ENCODE results near the gene RIPOR2.

RIPOR2 gene

DNA sequence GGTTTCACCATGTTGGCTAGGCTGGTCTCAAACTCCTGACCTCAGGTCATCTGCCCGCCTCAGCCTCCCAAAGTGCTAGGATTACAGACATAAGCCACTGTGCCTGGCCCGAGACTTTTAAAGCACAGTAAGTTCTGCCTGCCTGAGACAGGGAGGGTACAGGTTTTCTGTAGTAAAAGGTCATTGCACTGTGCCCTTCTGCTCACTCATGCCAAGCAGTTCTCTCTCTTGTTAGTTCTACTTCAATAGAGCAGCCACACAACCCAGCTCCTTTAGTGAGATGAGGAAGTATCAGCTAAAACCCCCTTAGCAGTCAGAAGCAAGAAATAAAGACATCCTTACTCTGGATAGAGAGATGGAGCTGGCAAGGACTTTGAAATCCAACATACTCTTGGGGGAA is 84.7 kb downstream of the RIPOR2 start:
- in situ Hi-C loops (cut with MboI; ENCODE audit: low sequenced_read_pairs) = loop anchor here (10.0 kb wide), 1 partner anchor 164 kb away; no protein-coding TSS in a partner anchor

DNA sequence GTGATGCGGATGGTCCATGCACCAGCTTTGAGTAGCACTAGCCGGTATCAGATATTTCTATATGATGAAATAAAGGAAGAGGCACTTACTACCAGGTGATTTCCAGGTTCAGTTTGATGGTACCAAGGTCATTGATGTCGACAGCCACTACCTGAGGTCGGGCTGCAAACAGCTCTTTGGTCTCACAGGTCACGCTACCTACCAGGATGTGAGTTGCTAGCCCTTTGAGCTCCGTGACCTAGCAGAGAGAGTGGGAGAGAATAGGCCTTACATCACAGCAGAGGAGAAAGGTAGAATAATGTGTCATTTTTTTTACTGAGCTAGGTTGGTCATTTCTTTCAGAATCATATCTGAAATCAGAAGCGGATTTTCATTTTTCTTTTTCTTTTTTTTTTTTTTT is 86.0 kb downstream of the RIPOR2 start:
- in situ Hi-C loops (cut with MboI; ENCODE audit: low sequenced_read_pairs) = loop anchor here (10.0 kb wide), 1 partner anchor 165 kb away; no protein-coding TSS in a partner anchor

- in situ Hi-C loops (cut with MboI; ENCODE audit: low sequenced_read_pairs) = no loop called here
Observed at GRCh38 chr6:24848461-24848860, 87.3 kb downstream of the RIPOR2 start.

DNA sequence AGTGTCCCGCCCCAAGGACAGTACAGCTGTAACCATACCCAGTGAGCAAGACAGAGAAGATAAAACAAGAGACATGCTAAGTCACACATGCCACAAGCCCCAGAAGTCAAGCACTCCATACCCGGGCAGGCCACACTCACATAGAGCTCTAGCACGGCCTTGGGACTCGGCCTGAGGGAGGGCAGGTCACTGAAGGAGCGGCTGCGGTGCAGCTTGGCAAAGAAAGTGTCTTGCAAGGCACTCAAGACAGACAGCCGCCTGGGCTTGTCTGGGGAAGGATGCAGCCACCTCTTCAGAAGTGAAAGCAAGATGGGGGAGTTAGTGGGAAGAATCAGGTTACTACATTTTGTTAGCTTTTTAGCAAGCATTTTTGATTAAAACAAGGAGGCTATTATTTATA is 88.4 kb downstream of the RIPOR2 start:
- in situ Hi-C loops (cut with MboI; ENCODE audit: low sequenced_read_pairs) = no loop called here

- in situ Hi-C loops (cut with MboI; ENCODE audit: low sequenced_read_pairs) = no loop called here
Observed at GRCh38 chr6:24845578-24845977, 90.2 kb downstream of the RIPOR2 start.

- in situ Hi-C loops (cut with MboI; ENCODE audit: low sequenced_read_pairs) = no loop called here
Observed at GRCh38 chr6:24844903-24845302, 90.9 kb downstream of the RIPOR2 start.

DNA sequence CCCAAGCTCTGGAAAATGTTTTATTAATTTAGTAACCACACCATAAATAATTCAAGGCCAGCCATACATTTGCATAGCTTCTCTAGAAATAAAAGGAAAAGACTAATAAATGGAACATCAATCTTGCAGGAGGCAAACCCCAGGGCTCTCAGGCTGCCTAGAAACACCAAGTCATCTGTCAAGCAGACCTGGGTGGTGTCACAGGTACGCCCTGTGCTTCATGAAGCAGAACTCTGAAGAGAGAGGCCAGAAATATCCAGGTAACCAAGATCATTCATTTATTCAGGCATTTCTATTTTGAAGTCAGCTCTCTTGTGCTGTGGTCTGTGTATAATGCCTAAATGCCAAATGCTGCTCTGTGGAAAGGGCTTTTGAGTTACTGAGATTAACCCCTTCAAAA is 91.7 kb downstream of the RIPOR2 start:
- in situ Hi-C loops (cut with MboI; ENCODE audit: low sequenced_read_pairs) = no loop called here

DNA sequence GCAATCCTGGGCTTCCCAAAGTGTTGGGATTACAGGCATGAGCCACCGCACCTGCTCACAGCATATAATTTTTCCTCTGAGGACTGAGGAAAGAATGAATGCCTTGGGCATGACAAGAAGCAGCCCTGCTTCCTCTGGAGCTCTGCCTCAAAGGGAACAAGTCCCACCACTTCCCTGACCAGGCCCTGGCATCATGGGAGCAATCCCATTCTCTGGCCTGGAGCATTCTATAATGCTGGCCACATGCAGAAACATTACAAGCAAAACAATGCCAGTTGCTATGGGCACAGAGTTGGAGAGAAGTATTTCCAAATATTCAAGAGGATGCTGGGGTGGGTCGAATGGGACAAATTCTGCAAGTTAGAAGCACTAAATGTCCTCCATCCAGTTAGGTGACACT is 95.6 kb downstream of the RIPOR2 start:
- in situ Hi-C loops (cut with MboI; ENCODE audit: low sequenced_read_pairs) = no loop called here

DNA sequence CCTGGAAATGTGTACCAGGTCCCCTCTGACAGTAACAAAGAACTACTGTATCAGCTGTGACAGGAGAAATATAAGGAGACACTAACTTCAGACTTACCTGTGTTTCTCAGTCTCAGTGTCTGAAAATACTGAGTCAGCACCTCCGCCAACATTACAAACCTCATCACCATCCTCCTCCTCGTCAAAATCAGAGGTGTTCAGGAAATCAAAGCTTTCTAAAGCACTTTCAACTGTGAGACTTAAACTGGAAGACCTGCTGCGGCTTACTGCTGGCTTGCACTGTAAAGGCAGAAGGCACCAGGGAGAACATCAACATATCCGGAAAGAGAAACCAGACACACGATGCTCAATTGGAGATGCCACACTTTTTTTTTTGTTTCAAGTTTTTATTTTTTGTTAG is 96.8 kb downstream of the RIPOR2 start:
- in situ Hi-C loops (cut with MboI; ENCODE audit: low sequenced_read_pairs) = no loop called here

GRCh38 chr6:24838081-24838480 is 97.7 kb downstream of the RIPOR2 start:
- in situ Hi-C loops (cut with MboI; ENCODE audit: low sequenced_read_pairs) = no loop called here

GRCh38 chr6:24836109-24836508 is 99.7 kb downstream of the RIPOR2 start:
- in situ Hi-C loops (cut with MboI; ENCODE audit: low sequenced_read_pairs) = no loop called here

DNA sequence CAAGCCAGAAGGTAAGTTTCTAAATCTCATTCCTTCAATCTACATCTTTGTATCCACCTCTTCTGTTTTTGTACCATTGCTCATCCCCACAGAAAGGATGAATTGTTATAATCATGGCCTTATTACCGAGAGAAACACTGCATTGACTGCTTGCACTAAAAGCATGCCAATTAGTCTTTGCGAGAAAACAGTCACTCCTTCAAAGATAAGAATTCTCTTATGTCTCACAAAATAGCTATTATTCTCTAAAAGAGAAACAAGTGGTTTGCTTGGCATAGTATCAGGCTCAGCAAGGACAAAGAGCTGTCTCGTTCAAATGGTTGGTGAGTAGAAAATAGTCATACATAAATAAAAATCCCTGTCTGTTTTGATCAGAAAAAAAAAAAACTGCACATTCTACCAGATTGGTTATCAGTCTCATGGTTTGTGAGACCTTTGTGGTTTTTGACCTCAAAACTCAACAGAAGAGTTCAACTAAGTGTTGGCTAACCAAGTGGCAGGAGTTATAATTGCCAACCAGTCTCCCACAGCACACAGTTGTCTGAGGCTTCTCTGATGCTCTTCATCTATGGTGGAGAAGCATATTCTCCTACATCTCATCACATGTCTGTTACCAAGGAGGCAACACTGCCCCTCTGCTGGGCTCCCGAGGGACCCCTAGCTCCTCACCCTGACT is 101.9 kb downstream of the RIPOR2 start:
- in situ Hi-C loops (cut with MboI; ENCODE audit: low sequenced_read_pairs) = no loop called here

DNA sequence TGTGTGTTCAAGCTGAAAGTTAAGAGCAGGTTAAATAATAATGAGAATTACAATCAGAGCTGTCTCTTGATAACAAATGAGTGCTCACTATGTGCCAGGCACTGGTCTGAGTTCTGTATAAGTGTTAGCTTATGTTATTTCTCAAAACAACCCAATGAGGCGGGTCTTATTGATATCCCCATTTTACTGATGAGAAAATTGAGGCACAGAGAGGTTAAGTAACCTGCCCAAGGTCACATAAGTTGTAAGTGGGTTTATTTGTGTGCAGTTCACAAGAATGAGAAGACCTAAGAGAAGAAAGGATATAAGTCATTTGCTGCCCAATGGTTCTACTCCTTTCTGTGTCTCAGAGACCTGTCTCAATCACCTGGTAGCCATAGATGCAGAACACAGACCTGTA is 103.0 kb downstream of the RIPOR2 start:
- in situ Hi-C loops (cut with MboI; ENCODE audit: low sequenced_read_pairs) = no loop called here

DNA sequence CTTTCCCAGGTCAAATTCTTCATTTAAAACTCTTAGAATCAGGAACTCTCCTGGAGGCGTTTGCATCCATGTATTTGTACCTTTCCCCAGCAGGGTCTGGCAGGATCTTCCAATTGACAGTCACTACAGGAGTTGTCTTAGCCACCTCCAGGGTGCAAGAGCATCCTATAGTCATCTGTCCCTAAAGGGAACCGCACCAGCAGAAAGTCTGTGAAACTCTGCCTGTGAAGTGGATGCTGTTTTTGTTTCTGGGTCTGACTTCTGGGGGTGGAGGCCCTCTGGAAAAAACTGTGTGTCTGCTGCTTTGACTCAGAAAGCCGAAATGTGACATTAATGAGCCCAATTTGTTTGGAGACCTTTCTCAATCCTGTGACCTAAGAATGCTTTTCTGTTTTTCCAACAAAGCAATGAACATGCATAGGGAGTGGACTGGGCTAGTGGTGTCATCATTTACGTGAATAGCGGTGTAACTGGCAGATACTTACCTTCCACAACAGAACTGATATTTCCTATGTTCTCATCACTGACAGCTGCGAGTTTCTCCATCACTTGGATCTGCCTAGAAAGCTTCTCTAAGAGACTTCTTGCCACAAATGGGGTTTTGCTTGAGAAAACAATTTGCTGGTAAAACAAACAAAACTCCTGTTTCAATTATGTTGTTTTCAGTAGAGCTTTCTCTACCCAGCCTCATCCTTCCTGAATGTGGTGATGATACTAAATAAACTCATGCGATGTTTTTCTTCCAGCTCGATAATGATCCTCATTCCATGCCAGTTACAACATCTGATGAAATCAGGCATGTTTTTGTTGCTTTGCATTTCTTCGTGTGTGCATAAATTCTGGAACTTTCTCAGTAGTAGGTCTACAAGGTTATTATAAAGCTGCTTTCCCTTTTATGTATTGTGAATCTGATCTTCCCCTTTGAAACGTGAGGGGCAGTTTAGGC is 103.7 kb downstream of the RIPOR2 start:
- in situ Hi-C loops (cut with MboI; ENCODE audit: low sequenced_read_pairs) = no loop called here

DNA sequence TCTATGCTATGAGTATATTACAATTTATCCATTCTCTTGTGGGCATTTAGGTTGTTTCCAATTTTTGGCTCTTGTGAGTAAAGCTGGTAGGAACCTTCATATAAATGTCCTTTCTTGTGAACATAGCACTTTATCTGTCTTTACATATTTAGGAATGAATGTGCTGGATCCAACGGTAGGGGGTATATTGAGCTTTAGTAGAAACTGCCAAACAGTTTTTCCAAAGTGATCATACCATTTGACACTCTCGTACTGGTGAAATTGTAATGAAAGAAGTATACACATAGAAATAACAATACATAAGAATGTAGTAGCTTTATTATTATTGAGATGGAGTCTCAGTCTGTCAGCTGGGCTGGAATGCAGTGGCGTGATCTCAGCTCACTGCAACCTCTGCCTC is 106.1 kb downstream of the RIPOR2 start:
- in situ Hi-C loops (cut with MboI; ENCODE audit: low sequenced_read_pairs) = no loop called here

- in situ Hi-C loops (cut with MboI; ENCODE audit: low sequenced_read_pairs) = no loop called here
Observed at GRCh38 chr6:24827970-24828369, 107.8 kb downstream of the RIPOR2 start.

DNA sequence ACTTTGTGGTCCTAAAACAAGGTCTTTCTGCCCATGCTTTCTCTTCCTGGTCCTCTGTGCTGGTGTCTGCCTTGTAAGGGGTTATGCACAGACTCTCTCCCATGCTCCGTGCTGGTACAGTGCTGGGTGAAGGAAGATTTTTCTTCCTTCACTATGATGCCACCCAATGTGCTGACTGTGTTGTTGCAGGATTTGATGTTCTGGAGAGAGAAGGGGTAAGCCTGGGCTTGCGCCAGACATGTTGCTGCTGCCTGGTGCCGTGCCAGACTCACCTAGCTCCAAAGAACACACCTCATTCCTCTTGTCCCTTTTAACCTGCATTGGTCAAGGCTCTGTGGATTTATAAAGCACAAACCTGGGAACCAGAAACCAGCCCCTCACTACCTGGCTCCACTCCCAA is 108.6 kb downstream of the RIPOR2 start:
- in situ Hi-C loops (cut with MboI; ENCODE audit: low sequenced_read_pairs) = no loop called here

DNA sequence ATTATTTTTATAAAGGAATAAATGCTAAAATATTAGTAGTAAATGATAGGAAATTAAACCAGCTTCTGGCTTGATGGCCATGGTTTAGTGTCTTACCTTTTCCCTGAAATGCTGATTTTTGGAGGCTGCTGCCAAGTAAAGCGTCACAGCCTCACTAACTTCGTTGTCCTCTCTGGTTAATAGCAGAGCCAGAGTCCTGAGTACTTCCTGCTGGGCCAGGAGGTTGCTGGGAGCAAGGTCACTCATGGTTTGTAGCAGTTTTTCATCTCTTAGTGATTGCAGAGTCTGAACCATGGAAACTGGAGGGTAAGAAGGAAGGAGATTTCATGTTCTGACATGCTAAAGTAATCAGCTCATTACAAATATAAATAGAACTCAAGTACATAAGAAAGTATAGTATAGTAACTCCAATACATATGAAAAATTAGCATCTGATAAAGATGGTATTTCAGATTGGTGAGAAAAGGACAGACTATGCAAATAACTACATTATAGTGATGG is 110.6 kb downstream of the RIPOR2 start:
- in situ Hi-C loops (cut with MboI; ENCODE audit: low sequenced_read_pairs) = no loop called here

- in situ Hi-C loops (cut with MboI; ENCODE audit: low sequenced_read_pairs) = no loop called here
Observed at GRCh38 chr6:24824142-24824938, 111.4 kb downstream of the RIPOR2 start.

DNA sequence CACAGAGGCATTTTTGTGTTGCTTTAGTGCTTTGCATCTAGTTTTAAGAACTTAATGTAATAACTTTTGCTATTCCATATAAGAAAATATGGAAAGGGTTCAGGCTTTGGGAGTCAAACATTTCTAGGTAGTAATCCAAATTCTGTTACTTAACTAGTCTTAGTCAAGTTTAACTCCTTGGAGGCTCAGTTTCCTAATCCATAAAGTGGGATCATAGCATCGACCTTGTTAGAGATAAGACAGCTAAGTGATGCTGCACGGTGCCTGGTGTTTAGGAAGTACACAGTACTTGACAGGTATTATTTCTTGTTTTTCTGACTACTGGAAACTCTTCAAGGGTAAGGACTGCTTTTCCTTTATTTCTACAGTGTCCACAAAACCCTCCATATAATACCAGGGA is 112.6 kb downstream of the RIPOR2 start:
- in situ Hi-C loops (cut with MboI; ENCODE audit: low sequenced_read_pairs) = no loop called here

DNA sequence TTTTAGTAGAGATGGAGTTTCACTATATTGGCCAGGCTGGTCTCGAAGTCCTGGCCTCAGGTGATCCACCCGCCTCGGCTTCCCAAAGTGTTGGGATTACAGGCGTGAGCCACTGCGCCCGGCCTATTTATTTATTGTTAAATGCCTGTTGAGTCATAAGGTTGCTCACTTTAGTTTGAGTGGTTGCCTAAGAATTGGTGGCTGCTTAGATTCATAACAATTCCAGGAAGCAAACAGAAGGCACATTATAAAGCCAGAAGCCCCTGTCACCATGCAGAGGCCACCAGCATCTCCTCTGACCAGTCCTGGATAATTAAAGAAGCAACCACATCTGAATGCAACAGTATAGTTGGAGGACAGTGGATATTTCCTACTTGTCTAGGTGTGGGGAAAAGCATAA is 113.1 kb downstream of the RIPOR2 start:
- in situ Hi-C loops (cut with MboI; ENCODE audit: low sequenced_read_pairs) = no loop called here

All from HL-60/S4 treated with phorbol 12-myristate 13-acetate at 8.2 ng/mL for 4 days and 3 days (cell line).